HG02610 (cell line): ENCODE results near the gene POLD2.

Experiments
- ATAC-seq: cut with Tn5 transposase; IDR thresholded peaks from one replicate; pipeline ENCODE4 v1.9.1; 2021; ENCODE audit warnings: mild to moderate bottlenecking, moderate library complexity; ENCODE audit not compliant: unreplicated experiment

The POLD2 gene

DNA sequence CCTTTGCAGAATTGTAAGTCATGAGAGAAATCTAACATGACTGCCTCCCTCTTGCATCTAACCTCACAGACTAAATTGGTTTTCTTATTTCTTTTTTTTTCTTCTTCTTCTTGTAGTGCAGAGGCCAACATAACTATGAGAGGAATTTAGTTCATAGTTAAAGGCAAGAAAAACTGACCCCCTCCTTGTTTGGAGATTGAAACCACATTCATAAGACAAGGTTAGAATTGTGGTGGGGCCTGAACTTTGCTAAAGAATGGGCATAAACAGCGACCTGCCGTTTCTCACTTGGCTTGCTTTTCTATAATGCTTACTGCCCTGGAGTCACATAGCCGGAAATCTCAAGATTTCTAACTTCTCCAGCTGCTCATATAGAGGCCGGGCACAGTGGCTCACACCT is 38.6 kb downstream of the POLD2 start:
- ATAC-seq, result no peak

DNA sequence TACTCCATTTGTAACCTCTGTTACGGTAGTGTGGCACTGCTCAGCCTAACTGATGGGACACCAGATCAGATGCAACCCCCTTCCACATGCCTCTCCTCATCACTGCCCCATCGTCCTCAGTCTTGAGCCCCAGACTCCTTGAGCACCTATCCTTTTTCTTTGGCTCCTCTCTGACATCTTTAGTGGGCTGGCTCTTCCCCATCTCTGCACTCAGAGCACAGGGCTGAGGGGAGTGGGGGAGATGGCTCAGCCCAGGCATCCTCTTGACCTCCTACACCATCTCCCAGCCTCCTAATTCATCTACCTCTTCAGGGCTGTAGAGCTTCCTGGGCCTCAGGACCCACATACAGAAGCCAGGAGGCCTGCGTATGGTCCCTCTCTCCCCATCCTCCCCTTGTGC is 39.6 kb downstream of the POLD2 start:
- no peak for ATAC-seq

DNA sequence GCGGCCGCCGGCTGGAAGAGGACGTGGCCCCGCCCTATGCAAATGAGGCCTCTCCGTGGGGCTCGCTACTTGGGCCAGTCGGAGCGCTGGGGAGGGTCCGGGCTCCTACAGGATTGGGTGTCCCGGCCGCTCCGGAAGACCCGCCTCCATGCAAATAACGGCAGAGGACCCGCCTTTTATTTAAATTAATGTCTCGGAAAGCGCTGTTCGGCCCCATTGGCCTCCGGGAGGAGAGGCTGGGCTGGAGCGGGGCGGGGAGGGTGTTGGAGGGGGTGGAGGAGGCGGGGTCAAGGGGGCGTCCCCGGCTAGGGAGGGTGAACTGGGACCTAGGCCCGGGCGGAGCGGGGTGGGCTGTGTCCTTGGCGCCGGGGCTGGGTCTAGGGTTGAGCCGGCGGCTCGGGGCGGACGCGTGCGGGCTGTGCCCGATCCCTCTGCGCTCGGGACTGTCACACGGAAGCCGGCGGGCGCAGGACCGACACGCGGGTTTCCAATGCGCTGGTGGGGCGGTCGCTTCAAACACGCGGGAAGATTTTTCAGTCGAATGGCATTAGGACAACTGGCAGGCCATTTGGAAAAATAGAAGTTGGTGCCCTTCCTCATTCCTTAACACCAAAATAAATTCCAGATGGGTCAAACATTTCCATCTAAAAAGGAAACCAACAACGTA is 40.7 kb downstream of the POLD2 start:
- peak; percentile 93 for ATAC-seq

DNA sequence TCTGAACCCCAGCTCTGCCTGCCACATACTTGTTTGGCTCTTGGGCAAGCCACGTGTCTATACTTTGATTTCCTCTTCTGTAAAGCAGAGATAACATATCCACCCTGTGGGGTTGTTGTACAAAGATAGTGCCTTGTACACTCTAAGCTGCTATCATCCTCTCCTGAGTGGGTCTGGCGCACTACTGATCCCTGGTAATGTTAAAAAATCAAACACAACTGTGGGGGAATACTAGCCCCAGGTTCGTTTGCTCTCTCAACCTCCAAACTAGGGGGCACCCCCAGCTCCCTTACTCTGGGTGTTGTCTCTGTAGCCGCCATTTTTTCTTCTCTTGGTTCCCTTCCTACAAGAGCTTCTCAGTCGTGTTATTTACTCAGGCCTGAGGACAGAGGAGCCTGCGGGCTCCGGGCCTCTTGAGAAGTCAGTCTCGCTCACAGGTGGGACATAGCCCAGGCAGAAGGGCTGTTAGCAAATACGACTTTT is 42.0 kb downstream of the POLD2 start:
- ATAC-seq, result no peak

DNA sequence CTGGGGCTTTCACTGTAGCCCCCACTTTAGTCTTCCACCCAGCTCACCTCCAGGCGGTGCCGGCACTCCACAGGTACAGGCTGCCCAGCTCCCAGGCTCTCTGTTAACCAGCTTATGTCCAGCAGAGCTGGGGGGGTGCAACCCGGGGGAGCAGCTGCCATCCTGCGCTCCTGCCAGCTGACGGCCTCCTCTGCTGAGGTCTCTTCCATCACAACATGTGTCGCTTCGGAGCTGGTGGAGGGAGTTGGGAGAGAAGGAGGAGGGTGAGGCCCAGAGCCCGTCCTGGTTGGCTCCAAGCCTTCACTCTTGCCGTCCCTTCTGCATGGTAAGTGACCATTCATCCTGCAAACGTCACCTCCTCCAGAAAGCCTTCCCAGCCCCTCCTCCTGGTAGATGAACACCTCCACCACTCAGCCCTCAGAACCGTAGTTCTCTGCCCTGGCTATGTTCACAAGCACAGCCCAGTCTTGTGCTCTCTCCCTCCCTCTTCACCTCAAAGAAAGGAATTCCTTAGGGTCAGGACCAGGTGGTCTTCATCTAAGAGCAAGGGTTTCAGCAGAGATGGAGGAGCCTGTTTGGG is 42.6 kb downstream of the POLD2 start:
- no peak for ATAC-seq

DNA sequence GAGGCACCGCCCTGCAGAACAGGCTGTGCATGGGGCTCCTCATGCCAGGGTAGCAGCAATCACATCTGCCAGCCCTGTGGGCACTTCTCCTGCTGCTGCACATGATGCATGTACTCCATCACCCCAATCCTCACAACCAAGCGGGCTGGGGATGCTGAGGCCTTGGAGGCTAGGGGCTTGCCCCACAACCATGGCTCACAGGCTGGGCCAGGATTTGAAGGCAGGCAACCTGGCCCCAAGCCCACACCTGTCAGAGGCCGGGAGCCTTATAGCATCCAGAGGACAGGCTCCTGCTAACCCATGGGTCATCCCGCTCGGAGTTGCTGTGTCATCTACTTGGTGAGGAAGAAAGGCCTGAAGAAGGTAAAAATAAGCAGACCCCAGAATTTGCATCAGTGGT is 43.2 kb downstream of the POLD2 start:
- ATAC-seq, result no peak

DNA sequence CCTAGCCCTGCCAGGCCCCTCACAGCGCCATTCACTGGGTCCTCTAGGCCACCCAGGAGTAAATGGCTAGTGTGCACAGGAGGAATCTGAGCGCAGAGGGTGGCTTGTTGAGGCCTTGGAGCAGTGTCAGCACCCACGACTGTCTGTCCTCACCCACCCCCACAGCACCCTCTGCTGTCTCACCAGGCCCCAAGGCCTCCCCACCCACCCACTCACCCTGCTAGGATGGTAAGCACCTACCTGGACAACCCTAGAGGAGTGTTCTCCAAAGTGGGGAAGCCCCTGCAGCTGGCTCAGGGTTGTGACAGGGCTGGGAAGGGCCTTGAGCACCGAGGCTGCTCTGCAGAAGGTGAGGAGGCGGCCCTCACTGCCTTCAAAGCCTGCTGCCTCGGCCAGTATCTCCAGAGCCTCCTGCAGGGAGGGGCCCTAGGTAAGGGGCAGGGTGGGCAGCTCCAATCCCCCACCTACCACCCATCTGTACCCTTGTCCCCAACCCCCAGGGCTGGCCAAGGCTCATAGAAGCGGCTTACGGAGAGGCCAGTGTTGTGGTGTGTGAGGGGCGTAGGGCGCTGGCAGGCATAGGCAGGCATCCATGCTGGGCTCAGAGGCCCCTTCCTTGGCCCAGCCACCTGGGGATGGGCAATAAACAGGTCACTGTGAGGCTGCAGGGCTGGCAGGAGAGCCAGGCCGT is 43.9 kb downstream of the POLD2 start:
- no peak for ATAC-seq

DNA sequence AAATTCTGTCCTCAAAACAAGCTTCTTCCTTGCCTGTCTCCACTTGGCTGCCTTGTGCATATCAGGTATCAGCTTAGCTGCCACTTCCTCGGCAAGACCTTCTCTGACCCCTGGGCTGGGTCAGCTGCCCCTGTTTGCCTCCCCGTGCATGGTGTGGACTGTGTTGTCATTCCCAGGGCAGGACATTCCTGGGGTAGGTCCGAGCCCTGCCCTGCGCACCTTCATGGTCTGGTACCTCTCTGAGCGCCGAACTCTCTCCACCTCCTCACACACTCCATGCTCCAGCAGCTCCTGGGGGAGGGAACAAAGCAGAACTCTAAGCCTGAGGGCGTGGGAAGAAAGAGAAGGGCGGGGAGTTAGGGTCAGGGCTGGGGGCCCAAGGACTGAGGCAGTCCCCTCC is 44.8 kb downstream of the POLD2 start:
- no peak for ATAC-seq

DNA sequence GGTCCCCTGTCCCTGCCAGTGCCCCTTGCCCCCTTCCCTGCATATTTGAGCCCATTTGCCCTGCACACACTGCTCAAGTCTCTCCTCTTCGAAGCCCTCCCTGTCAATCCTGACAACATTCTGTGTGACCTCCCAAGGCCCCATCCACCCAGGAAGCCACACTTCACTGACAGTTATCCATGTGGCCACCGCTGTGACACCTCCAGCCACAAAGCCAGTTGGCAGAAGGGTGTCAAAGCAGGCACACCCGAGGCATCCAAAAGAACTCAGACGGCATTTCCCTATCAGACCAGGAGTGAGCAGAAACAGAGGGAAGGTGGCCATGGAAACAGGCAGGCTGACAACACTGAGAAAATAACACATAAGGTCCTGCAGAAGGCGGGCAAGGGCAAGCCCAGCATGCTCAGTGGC is 45.7 kb downstream of the POLD2 start:
- no peak for ATAC-seq

DNA sequence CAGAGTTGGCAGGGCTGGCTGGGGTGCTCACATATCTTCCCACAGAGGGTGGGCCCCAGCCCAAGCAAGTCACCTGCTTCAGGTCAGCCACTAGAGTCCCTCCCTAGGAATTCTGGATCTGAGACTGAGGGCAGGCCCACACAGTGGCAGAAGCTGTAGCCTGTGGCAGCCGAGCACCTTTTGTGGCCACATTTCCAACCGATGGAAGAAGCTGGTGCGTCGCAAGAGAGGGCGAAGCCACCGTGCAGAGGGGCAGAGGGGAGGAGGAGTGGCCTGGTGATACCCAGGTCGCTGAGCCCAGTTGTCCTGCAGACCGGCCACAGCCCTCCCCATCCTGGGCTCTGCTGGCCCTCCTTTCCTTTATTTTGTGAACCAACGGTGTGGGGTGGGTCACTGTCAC is 46.3 kb downstream of the POLD2 start:
- ATAC-seq, result no peak

DNA sequence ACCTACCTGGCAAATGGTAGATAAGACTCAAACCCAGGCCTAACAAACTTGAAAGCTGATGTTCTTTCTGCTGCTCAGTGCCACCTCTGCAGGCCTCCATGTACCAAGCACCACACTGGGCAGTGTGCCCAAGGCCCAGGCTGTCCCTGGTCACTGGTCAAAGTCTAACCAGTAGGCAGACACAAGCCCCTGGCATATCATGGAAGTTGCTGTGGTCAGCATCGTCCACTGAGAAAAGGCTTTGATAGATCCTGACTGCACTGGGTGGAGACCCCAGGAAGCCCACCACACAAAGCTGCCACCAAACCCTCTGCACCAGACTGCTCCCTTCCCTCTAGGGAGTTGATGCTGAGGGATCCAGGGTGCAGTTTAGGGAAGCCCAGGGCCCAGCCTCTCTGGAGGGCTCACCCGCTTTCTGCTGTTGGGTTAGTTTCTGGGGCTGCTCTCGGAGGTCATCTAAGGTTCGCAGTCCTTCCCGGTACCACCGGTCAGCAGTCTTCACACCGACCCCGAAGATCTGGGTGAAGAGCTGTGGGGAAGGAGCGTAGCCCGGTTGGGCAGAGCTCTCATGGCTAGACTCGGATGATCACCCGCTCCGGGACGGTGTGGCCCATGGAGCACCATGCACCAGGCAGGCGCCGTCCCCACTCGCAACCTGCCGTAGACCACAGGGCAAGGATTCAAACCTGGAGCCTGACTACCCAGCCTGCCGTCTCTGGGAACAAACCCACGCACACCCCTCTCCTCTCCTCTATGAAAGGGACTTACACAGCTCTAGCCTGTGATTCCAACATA is 47.0 kb downstream of the POLD2 start:
- ATAC-seq, result no peak

DNA sequence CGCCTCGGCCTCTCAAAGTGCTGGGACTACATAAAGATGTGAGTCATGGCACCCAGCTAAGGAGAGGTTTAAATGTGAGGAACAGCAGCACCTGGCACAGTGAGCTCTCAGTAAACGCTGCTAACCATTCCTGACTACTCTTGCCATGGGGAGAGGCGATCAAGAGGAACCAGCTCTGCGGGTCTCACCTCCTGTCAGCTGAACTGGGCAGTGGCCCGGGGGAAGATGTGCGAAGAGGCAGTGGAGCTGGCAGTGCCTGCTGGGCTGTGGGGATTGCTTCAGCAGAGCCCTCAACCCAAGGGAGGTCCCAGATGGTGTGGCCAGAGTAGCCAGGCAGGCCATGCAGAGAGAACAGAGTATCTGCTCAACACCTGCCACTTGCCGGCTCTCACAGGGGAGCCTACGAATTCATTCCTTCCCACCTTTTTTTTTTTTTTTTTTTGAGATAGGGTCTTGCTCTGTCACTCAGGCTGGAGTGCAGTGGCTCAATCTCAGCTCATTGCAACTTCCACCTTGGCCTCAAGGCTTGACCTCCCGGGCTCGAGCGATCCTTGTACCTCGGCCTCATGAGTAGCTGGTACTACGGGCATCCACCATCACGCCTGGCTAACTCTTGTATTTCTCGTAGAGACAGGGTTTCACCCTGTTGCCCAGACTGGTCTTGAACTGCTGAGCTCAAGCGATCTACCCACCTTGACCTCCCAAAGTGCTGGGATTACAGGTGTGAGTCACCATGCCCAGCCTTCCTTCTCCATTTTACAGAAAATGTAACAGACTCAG is 47.9 kb downstream of the POLD2 start:
- ATAC-seq, result no peak

DNA sequence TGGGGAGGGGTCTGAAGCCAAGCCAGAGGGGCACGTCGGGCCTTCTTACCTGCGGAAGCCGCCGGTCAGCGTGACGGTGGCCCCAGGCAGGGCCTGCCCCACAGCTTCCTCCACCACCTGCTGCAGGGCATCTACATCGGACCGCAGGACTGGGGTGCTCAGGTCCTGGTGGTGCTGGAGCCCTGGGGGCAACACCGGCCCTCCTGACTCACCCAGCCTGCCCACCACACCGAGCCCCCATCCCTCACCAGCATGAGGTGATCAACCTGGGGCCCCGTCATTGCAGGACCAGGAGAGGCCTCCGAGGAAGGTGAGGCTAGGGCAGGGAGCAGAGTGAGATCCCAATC is 49.0 kb downstream of the POLD2 start:
- no peak for ATAC-seq

DNA sequence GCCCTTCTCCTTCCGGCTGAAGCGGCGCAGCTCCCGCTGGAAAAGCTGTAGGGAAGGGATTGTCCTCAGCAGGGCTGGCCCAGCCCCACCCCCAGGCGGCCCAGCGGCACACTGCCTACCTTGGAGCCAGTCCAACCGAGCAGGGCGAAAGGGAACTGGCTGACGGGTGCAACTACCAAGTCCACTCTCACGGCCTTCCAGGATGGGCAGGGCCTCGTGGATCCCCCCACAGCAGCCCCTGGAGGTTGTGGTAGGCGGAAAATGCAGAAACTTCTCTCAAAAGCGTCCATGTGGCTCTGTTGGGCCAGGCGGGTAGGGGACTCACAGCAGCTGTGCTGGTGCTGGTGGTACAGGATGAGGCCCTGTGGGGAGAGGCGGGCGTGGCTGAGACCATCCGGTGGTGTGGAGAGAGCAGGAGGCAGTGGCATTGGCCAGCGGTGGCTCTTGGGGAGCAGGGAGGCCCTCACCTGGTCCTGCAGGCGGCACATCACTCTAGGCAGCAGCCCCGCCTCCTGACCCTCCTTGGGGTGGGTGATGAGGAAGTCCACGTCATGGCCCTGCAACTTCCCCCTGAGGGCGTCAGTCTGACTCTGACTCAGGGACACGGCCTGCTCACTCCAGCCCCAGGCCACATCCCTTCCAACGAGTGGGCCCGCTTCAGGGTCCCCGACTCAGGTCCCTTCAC is 49.5 kb downstream of the POLD2 start:
- peak; percentile 75 for ATAC-seq

DNA sequence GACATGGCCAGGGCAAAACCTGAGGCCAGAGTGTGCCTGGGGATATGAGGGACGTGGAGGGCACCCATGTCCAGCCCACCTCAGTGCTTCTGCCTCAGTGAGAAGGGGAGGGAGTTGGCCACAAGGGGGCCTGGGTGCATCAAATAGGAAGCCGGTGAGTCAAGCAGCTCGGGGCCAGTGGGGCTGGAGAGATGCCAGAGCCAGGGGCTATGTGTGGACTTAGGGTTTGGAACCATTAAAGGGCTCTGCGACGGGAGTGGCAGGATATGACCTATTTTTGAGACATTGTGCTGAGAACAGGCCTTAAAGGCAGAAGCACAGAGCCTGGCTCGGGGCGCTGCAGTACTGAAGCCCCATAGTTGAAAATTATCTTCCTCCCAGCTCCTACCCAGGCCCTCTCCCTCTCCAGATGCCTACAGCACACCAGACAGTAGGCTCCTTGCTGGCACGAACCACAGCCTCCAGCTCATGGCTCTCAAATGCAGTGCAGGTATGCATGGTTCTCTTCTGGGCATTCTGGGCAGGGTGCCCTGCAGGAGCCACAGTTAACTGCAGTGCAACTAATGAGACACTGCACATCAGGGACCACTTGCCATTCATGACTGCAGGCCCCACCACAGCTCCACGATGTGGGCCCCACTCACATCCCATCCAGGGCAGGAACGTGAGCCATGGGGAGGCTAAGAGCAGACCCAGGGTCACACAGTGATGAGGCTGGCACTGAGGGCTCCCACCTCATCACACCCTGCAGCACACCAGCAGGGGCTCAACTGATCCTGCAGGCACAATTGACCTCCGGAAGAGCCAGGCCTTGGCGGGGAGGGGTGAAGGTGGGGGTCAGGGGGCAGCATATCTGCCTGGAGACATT is 50.8 kb downstream of the POLD2 start:
- no peak for ATAC-seq

DNA sequence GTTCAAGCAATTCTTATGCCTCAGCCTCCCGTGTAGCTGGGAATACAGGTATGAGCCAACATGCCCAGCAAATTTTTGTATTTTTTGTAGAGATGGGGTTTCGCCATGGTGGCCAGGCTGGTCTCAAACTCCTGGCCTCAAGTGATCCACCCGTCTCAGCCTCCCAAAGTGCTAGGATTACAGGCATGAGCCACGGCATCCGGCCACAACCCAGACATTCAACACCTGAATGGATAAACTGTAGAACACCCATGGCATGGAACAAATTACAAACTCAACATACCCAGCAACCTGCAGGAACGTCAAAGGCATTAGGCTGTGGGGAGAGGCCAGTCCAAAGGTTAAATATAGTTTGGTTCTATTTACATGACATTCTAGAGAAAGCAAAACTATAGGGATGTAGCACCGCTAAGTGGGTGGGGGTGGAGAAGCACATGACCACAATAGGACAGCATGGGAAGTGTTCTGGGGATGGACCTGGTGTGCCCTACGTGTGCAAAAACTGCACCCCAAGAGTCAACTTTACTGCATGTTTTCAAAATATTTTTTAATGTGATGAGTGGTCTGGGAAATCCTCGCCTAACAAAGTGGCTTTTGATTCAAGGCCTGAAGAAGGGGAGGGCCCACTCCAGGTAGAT is 51.5 kb downstream of the POLD2 start:
- no peak for ATAC-seq

DNA sequence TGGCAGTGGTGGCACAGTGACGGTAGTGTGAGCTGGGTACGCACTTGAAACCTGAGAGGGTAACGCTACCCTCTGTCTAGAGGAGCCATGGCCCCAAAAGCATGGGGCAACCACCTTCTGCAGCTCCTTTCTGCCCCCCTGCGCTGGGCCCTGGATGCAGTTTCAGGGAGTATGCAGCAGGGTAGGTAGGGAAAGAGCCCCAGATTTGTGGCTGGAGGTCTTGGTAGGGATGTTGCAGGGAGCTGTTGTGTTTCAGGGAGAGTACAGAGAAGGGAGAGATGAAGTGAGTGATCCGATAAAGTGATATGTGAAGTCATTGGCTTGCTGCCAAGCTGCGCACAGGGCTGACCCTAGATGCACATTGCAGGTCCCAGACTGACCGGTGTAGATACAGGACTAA is 55.3 kb downstream of the POLD2 start:
- ATAC-seq, result no peak

DNA sequence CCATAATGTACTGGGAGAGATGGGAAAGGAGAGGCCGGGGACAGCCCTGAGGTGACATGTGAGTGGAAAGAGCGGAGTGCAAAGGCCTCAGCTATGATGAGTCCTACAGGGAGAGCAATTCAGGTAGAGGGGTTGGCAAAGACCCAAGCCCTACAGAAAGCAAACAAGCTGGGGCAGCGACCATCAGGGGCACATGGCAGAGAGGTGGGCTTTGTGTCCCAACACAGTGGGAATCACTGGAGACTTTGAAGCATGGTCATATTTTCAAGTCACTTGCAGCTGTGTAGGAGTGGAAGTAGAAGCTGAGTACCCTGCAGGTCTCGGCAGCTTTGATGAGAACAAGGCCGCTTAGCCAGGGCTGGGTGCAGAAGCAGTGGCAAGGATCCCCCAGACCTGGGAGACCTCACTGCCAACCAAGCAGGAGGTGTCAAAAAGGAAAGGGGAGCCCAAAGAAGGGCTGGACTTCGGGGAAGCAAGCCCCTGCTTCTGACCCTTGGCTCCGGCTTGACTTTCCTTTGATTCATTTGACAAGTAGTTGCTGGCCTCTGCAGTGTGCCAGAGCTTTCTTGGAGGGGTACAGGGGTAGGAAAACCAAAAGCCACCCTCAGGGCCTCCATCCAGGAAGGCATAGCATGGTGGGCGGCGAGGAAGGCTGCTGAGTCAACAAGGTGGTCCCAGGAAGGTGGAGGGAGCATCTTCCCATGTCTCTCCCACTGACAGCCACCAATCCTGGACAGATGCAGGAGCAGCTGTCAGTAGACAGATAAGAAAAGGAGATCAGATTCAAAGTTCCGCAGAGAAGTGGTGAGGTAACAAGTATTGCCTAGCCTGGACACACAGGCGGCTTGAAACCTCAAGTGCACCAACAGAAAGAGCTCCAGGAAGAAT is 56.0 kb downstream of the POLD2 start:
- ATAC-seq, result no peak
